Heart left ventricle (tissue), 16 donors: Measurements from ENCODE around the gene OXNAD1. TPM values are rescaled to one million over a fixed set of nuclear protein-coding genes. Genes with fewer than 3 reads are reported as not detected.

Experiments used
- ATAC-seq, 4 donors: fragments of 200-7000 bp; cut with Tn5 transposase; one replicate each; pipeline ENCODE4 v1.9.1; 2020 to 2022; ENCODE audit warnings: moderate library complexity in 4 of 4, mild to moderate bottlenecking in 3 of 4, moderate number of reproducible peaks in 1 of 4
- DNase-seq, 5 donors: peaks; one replicate each; pipeline ENCODE4 v3.0.0-alpha.2; 2020
- H3K27ac ChIP-seq, 12 donors: fragments of 200-600 bp; sonication (generic) in 4 of 12; one replicate each; pipeline versions ENCODE4 v1.5.0 to v1.8.0; 2016 to 2022; ENCODE audit warnings: mild to moderate bottlenecking in 2 of 12
- H3K27me3 ChIP-seq, 9 donors: fragments of 200-600 bp; sonication (generic) in 2 of 9; one replicate each; pipeline versions ENCODE4 v1.5.1 to v1.8.0; 2016 to 2022; ENCODE audit warnings: mild to moderate bottlenecking in 3 of 9
- H3K36me3 ChIP-seq, 9 donors: fragments of 200-600 bp; sonication (generic) in 2 of 9; one replicate each; pipeline versions ENCODE4 v1.5.0 to v1.8.0; 2018 to 2022; ENCODE audit warnings: mild to moderate bottlenecking in 2 of 9
- H3K4me1 ChIP-seq, 12 donors: fragments of 200-600 bp; sonication (generic) in 4 of 12; one replicate each; pipeline versions ENCODE4 v1.5.0 to v1.8.0; 2016 to 2022; ENCODE audit warnings: mild to moderate bottlenecking in 3 of 12
- H3K4me3 ChIP-seq, 12 donors: fragments of 200-600 bp; sonication (generic) in 4 of 12; one replicate each; pipeline versions ENCODE4 v1.5.0 to v1.8.0; 2017 to 2022; ENCODE audit warnings: mild to moderate bottlenecking in 9 of 12, moderate library complexity in 4 of 12
- H3K9me3 ChIP-seq, 12 donors: fragments of 200-600 bp; sonication (generic) in 4 of 12; one replicate each; pipeline versions ENCODE4 v1.5.0 to v1.8.0; 2016 to 2022; ENCODE audit warnings: mild to moderate bottlenecking in 1 of 12
- POLR2A ChIP-seq, 2 donors: fragments of 450-650 bp; IDR thresholded peaks; one replicate each; pipeline ENCODE4 v1.6.1; 2017; ENCODE audit warnings: antibody characterized with exemption in 2 of 2, mild to moderate bottlenecking in 2 of 2, moderate library complexity in 2 of 2
- WGBS, 4 donors: extraction: QIAGEN DNeasy Blood & Tissue Kit in 2 of 4; methylation state at CpG; one replicate each; pipeline versions ENCODE4 v1.1.5 to v1.1.7; 2013 to 2018; 5-methylcytosine and 5-hydroxymethylcytosine counted together
- intact Hi-C, 10 donors: fragments of 100-400 bp; cut with DNase I; formaldehyde crosslinking; loops; one replicate each; pipeline versions ENCODE4 v1.11.1 to v1.14.2; 2022
- polyA plus RNA-seq, 2 donors: library from polyadenylated mRNA; stranded (reverse); fragments of 200-250 nt; gene quantifications; one replicate each; pipeline ENCODE4 v1.2.3, GENCODE V29; 2013
- total RNA-seq, 9 donors: library from RNA; depleted of rRNA in 2 of 9; stranded (reverse); fragments of >200 nt in 2 of 9; fragmentation: NEBNext Ultra II Directional in 3 of 9; extraction: Animal tissue kit (Norgen Biotek cat#: 25700) in 3 of 9; gene quantifications; one replicate each; pipeline versions ENCODE4 v1.1.0 to v1.2.4, GENCODE V29; 2016 to 2023
- TF ChIP-seq, protein P1 (sequence below), 12 donors: fragments of 200-600 bp; sonication (generic) in 4 of 12; IDR thresholded peaks; one replicate each; pipeline versions ENCODE4 v1.5.0 to v1.8.0; 2018 to 2022; ENCODE audit warnings: antibody characterized with exemption in 12 of 12, mild to moderate bottlenecking in 5 of 12
- donor health status: ischemic (EF 13 %, LVEDD 7.1; RV severe dilation, severe dysfunction).
- donor health status: healthy with polysubstance abuse.
- donor health status: DM: no; HTN: yes; CAD: no.
- donor health status: DM: no; HTN: no; CAD: no.
- donor health status: ischemic (EF 25% LVEDD 6.9; RV normal size, moderate dysfunction).
- donor health status: ischemic (EF 25% LVEDD 5.7; RV mildly dilated, moderate dysfunction).
- donor health status: healthy.
- donor health status: DM: yes; HTN: yes; CAD: no.
- donor health status: ischemic (EF 35%, LVEDD 5.7; RV mildly dilated, moderate dysfunction).
- donor health status: nonischemic (EF 11% LVEDD 7.7; RV severe dilation, severe dysfunction).
- donor health status: DM: yes; HTN: yes; CAD: no.
- donor health status: PGD.
- donor health status: ischemic (EF 29% LVEDD 5.4; RV normal size, mild dysfunction).
- donor health status: nonischemic (EF 23%, LVEDD 6.1; RV moderate dilation, normal function).

The OXNAD1 gene
- total and polyA plus RNA-seq, 11 donors: 7.3 to 26.9 (median 18.1) TPM

DNA sequence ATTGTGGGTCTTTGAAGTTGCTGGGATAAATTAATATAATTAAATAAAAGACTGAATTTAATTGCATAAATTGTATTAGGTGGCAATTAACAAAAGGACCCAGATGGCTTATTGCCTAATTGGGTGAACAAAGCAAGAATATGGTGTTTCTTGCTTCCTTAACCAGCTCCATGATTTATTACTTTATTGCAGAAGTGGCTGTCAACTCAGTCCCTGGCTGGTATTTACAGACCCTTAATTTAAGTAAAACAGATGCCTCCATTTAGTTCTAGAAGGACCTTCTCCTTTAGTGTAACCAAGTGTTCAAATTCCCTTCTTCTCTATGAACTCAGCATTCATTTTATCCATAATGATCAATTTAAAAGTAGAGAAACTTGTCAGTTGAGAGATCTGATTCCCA, 35.3 kb upstream of the OXNAD1 start:
- no peaks in the 10 kb centered on the region for H3K36me3 ChIP-seq
- H3K27me3 ChIP-seq: no peaks in the 10 kb centered on the region
- H3K27ac ChIP-seq: no peak overlapping the region
- peaks cover 0 to 8% (median 0%) of the 10 kb centered on the region in 12 donors for H3K4me1 ChIP-seq
- ATAC-seq (no peak), DNase-seq (no peak)
- H3K9me3 ChIP-seq: no peaks in the 10 kb centered on the region
- H3K4me3 ChIP-seq: no peak overlapping the region
- no peak for TF ChIP-seq POLR2A (IDR thresholded peaks at IDR 0.05)
- TF ChIP-seq, protein P1, sequence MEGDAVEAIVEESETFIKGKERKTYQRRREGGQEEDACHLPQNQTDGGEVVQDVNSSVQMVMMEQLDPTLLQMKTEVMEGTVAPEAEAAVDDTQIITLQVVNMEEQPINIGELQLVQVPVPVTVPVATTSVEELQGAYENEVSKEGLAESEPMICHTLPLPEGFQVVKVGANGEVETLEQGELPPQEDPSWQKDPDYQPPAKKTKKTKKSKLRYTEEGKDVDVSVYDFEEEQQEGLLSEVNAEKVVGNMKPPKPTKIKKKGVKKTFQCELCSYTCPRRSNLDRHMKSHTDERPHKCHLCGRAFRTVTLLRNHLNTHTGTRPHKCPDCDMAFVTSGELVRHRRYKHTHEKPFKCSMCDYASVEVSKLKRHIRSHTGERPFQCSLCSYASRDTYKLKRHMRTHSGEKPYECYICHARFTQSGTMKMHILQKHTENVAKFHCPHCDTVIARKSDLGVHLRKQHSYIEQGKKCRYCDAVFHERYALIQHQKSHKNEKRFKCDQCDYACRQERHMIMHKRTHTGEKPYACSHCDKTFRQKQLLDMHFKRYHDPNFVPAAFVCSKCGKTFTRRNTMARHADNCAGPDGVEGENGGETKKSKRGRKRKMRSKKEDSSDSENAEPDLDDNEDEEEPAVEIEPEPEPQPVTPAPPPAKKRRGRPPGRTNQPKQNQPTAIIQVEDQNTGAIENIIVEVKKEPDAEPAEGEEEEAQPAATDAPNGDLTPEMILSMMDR (IDR thresholded peaks at IDR 0.05): no peak
- intact Hi-C loops: loop anchor here in 1 of 10 donors (5.0 kb wide), 1 partner anchor 37 kb away; no protein-coding TSS in a partner anchor

DNA sequence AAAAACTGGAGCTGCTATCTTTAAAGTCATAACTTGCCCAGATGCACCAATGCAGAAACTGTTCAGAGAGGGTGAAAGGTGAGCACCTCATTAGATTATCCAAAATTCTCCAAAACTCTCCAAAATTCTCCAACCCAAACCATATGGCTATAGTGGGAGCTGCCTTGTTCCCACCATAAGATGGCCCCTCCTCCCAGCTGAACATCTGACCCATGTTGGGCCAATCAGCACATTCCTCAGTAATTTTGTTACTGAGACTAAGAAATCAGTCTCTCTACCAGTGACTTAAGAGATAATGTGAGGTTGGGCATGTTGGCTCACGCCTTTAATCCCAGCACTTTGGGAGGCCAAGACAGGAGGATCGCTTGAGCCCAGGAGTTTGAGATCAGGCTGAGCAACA, 33.0 kb upstream of the OXNAD1 start:
- no peak for ATAC-seq
- no peak for DNase-seq
- Histone ChIP-seq H3K9me3 (no peaks in the 10 kb centered on the region), H3K4me3 (no peak overlapping the region), H3K27ac (no peak overlapping the region), H3K27me3 (no peaks in the 10 kb centered on the region), H3K4me1 (peaks cover 0 to 7% (median 3%) of the 10 kb centered on the region in 12 donors), H3K36me3 (no peaks in the 10 kb centered on the region)
- 93 to 98% (median 97%) methylated on average over 2 of the region's 2 CpGs for WGBS, 4 donors
- TF ChIP-seq POLR2A (IDR thresholded peaks at IDR 0.05): no peak
- TF ChIP-seq, protein P1 (IDR thresholded peaks at IDR 0.05): no peak
- intact Hi-C loops: no loop called here

DNA sequence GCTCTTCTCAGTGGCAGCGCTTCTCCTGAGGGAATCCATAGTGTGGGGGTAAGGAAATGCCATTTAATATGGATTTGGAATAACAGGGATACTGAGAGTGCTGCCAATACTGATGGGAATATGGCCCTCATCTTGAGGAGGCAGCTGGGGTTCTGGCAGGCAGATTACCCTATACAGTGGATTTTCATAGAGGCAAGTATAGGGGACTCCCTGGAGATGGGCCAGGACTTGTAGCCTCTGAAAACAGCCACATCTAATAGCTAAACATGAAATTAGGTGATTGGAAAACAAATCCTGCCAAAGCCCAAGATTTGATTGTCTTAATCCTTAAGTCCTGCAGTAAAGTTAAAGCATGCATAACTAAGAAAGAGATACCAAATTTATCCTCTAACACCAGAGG, 31.2 kb upstream of the OXNAD1 start:
- no peaks in the 10 kb centered on the region for H3K36me3 ChIP-seq
- 95 to 100% (median 97%) methylated on average over 1 of the region's 1 CpG for WGBS, 4 donors
- TF ChIP-seq, protein P1 (IDR thresholded peaks at IDR 0.05): no peak
- TF ChIP-seq POLR2A (IDR thresholded peaks at IDR 0.05): no peak
- no peak overlapping the region for H3K27ac ChIP-seq
- H3K9me3 ChIP-seq: no peaks in the 10 kb centered on the region
- ATAC-seq (no peak), DNase-seq (no peak)
- no peak overlapping the region for H3K4me3 ChIP-seq
- H3K27me3 ChIP-seq: no peaks in the 10 kb centered on the region
- intact Hi-C loops: no loop called here
- H3K4me1 ChIP-seq: peaks cover 0 to 16% (median 8%) of the 10 kb centered on the region in 12 donors

DNA sequence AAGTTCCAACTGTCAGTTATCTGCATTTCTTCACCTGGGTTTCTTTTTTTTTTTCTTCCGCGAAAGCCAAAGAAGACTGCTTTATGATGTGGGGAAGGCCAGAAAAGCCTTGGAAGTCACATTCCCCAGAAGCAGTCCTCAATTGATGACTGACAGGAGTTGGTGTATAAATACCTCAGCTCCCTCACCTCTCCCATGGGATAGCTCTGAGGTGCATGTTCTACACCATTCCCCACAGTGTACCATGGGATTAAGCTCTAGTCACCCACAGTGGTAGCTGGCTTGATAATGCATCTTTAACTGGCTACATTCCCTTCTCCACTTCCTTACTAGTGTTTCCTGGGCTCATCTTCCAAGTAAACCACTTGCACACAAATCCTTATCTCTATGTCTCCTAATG, 30.7 kb upstream of the OXNAD1 start:
- no peaks in the 10 kb centered on the region for H3K27me3 ChIP-seq
- ATAC-seq (no peak), DNase-seq (no peak)
- intact Hi-C loops: no loop called here
- peaks cover 0 to 20% (median 11%) of the 10 kb centered on the region in 12 donors for H3K4me1 ChIP-seq
- 94 to 98% (median 96%) methylated on average over 2 of the region's 2 CpGs for WGBS, 4 donors
- H3K9me3 ChIP-seq: no peaks in the 10 kb centered on the region
- H3K36me3 ChIP-seq: no peaks in the 10 kb centered on the region
- no peak overlapping the region for H3K4me3 ChIP-seq
- H3K27ac ChIP-seq: no peak overlapping the region
- TF ChIP-seq POLR2A (IDR thresholded peaks at IDR 0.05): no peak
- TF ChIP-seq, protein P1 (IDR thresholded peaks at IDR 0.05): no peak
